ENCODE results near the gene PXT1.

GRCh38 chr6:36387440-36388303 is 55.0 kb downstream of the PXT1 start, which contains the start of gene ETV7:
- TF ChIP-seq CTCF (conservative IDR thresholded peaks at IDR 0.05 in 1 of 2, IDR thresholded peaks at IDR 0.05 in 1 of 2; ENCODE audit: low read depth in 1 of 2, low read length in 2 of 2) (no peak), EZH2 (IDR thresholded peaks at IDR 0.05; ENCODE audit: low read length, missing control alignments) (no peak)

Data from fibroblast of lung (primary cell).